ENCODE results near the gene RAB9A.

Gene RAB9A

GRCh38 chrX:13752141-13752540 is 63.2 kb downstream of the RAB9A start:
- no peak for DNase-seq

GRCh38 chrX:13752646-13753045 is 63.7 kb downstream of the RAB9A start:
- no peak for DNase-seq

- DNase-seq: no peak
These were observed 65.8 kb downstream of the RAB9A start for GRCh38 chrX:13754765-13755164.

GRCh38 chrX:13755254-13755653 is 66.3 kb downstream of the RAB9A start:
- no peak for DNase-seq

- DNase-seq: no peak
These were observed 67.5 kb downstream of the RAB9A start for GRCh38 chrX:13756381-13756780.

- DNase-seq: peak; percentile 2 to 19
These were observed 70.3 kb downstream of the RAB9A start for GRCh38 chrX:13759152-13759718.
